GM12878 (cell line): ENCODE measurements around the gene SERINC5. TPM values are rescaled to one million over a fixed set of nuclear protein-coding genes. Genes with fewer than 3 reads are reported as not detected.

ENCODE experiments used
- ATAC-seq: fragments of 200-7000 bp; cut with Tn5 transposase; 3 replicates; pipeline ENCODE4 v1.9.1; 2020; ENCODE audit warnings: mild to moderate bottlenecking, moderate library complexity
- BruUV-seq: library from RNA; stranded (reverse); fragments of 400-500 nt; replicated peaks from 2 replicates; lab custom pipeline; 2021; lab: Mats Ljungman, UMichigan
- CTCF ChIA-PET: fragments of 300-600 bp; sonication (Branson Sonifier 250); formaldehyde crosslinking; extraction: SDS; loops from one replicate; lab custom pipeline; 2021; ENCODE audit warnings: inconsistent platforms; lab: Yijun Ruan, JAX
- POLR2A ChIA-PET: fragments of 350-600 bp; formaldehyde crosslinking; extraction: SDS; loops from one replicate; lab custom pipeline; 2021; ENCODE audit warnings: inconsistent platforms; lab: Charles Lee
- RAD21 ChIA-PET: fragments of 300-600 bp; sonication (Branson Sonifier 250); formaldehyde crosslinking; loops from one replicate; lab custom pipeline; 2023; ENCODE audit warnings: antibody characterized with exemption; ENCODE audit not compliant: unreplicated experiment; lab: Charles Lee
- SMC1A ChIA-PET: fragments of 300-600 bp; sonication (Branson Sonifier 250); formaldehyde crosslinking; loops from one replicate; lab custom pipeline; 2023; ENCODE audit not compliant: unreplicated experiment, uncharacterized antibody; lab: Charles Lee
- DNase-seq: peaks from one replicate; pipeline ENCODE4 v3.0.0-alpha.2; 2011; ENCODE audit warnings: low read depth, low spot score
- FAIRE-seq: peaks from 3 replicates; lab custom pipeline; 2011; peaks lifted over from hg19 to GRCh38; lab: Jason Lieb, UNC
- H2AFZ ChIP-seq: 2 replicates; pipeline ENCODE4 v1.6.0; 2011; ENCODE audit warnings: low read depth, low read length, control low read depth; ENCODE audit not compliant: control insufficient read depth
- H3K27ac ChIP-seq: 2 replicates; pipeline ENCODE4 v1.5.1; 2011; ENCODE audit warnings: control low read depth; ENCODE audit not compliant: control insufficient read depth, insufficient read depth
- H3K27me3 ChIP-seq, 2 experiments: replicated peaks in 1 of 2; 2 replicates each; pipeline versions ENCODE4 v1.6.0 to v1.6.1; 2011; ENCODE audit warnings: low read length in 1 of 2; ENCODE audit not compliant: control insufficient read depth in 2 of 2, insufficient read depth in 2 of 2
- H3K36me3 ChIP-seq, 2 experiments: 2 replicates each; pipeline ENCODE4 v1.5.1; 2011; ENCODE audit warnings: low read length in 1 of 2; ENCODE audit not compliant: control insufficient read depth in 2 of 2, insufficient read depth in 2 of 2
- H3K4me1 ChIP-seq: 2 replicates; pipeline ENCODE4 v1.6.1; 2011; ENCODE audit warnings: mild to moderate bottlenecking, low read length, moderate library complexity, mixed read lengths; ENCODE audit not compliant: control insufficient read depth, insufficient read depth
- H3K4me2 ChIP-seq: 2 replicates; pipeline ENCODE4 v1.6.0; 2011; ENCODE audit warnings: control low read depth; ENCODE audit not compliant: control insufficient read depth, insufficient read depth
- H3K4me3 ChIP-seq: fragments of 200-600 bp; sonication (generic); 2 replicates; pipeline ENCODE4 v1.5.1; 2016
- H3K79me2 ChIP-seq: 2 replicates; pipeline ENCODE4 v1.6.0; 2011; ENCODE audit warnings: low read length; ENCODE audit not compliant: control insufficient read depth, insufficient read depth
- H3K9ac ChIP-seq: 2 replicates; pipeline ENCODE4 v1.8.0; 2011; ENCODE audit warnings: low read length, control low read depth, mixed read lengths; ENCODE audit not compliant: control insufficient read depth, insufficient read depth
- H3K9me3 ChIP-seq: replicated peaks from 3 replicates; pipeline ENCODE4 v1.5.1; 2011; ENCODE audit warnings: mild to moderate bottlenecking, low read length; ENCODE audit not compliant: control insufficient read depth, insufficient read depth
- H4K20me1 ChIP-seq: 2 replicates; pipeline ENCODE4 v1.6.0; 2011; ENCODE audit not compliant: control insufficient read depth, insufficient read depth
- DPF2 ChIP-seq: fragments of 450-650 bp; IDR thresholded peaks from 2 replicates; pipeline ENCODE4 v1.6.1; 2017; ENCODE audit warnings: mild to moderate bottlenecking
- IKZF1 ChIP-seq: fragments of 450-650 bp; conservative IDR thresholded peaks from 2 replicates; pipeline ENCODE4 v1.6.1; 2017; ENCODE audit warnings: antibody characterized with exemption, mild to moderate bottlenecking
- NFIC ChIP-seq: IDR thresholded peaks from 2 replicates; pipeline ENCODE4 v1.6.1; 2012; ENCODE audit warnings: low read depth, mild to moderate bottlenecking, inconsistent platforms, low read length, moderate library complexity
- NRF1 ChIP-seq: conservative IDR thresholded peaks from 2 replicates; pipeline ENCODE4 v1.6.1; 2011; ENCODE audit warnings: mild to moderate bottlenecking, low read depth, low read length, improper control_type of control experiment
- POLR2AphosphoS2 ChIP-seq: IDR thresholded peaks from 2 replicates; pipeline ENCODE4 v1.6.1; 2011; ENCODE audit warnings: low read depth, mild to moderate bottlenecking, low read length, improper control_type of control experiment, moderate library complexity
- RB1 ChIP-seq: fragments of 450-650 bp; formaldehyde crosslinking; IDR thresholded peaks from 2 replicates; pipeline ENCODE4 v1.6.1; 2017; ENCODE audit warnings: mild to moderate bottlenecking, borderline replicate concordance
- RELB ChIP-seq: fragments of 450-650 bp; IDR thresholded peaks from 2 replicates; pipeline ENCODE4 v1.6.1; 2017; ENCODE audit warnings: low read depth, mild to moderate bottlenecking, moderate library complexity
- RUNX3 ChIP-seq: IDR thresholded peaks from 2 replicates; pipeline ENCODE4 v1.6.1; 2012; ENCODE audit warnings: low read length, inconsistent platforms
- SRF ChIP-seq, 2 experiments: IDR thresholded peaks; 2 replicates each; pipeline ENCODE4 v1.6.1; 2011; ENCODE audit warnings: low read depth in 2 of 2, low read length in 2 of 2, mild to moderate bottlenecking in 1 of 2, moderate library complexity in 1 of 2
- YY1 ChIP-seq: IDR thresholded peaks from 2 replicates; pipeline ENCODE4 v1.6.1; 2011; ENCODE audit warnings: low read depth, mild to moderate bottlenecking, low read length
- WGBS: methylation state at CpG from one replicate; pipeline ENCODE4 v1.1.6; 2016; ENCODE audit warnings: low lambda C conversion rate; ENCODE audit not compliant: insufficient replicate concordance, insufficient coverage; ENCODE audit errors: missing lambda C conversion rate; 5-methylcytosine and 5-hydroxymethylcytosine counted together
- in situ Hi-C: fragments of 300-500 bp; cut with MboI; formaldehyde crosslinking; loops from 9 replicates; pipeline ENCODE4 v1.14.3; 2018; ENCODE audit warnings: mixed read lengths
- intact Hi-C: fragments of 100-400 bp; cut with micrococcal nuclease; formaldehyde crosslinking; loops from one replicate; pipeline ENCODE4 v1.14.2; 2022; ENCODE audit not compliant: unreplicated experiment
- polyA plus RNA-seq, 11 experiments: library from polyadenylated mRNA; depleted of rRNA in 4 of 11; unstranded in 6 of 11; stranded (reverse) in 5 of 11; fragments of >200 nt; fragmentation: Nextera tagmentation in 4 of 11; fragmentation: Illumina TruSeq in 1 of 11; extraction: Ambion mirVana in 4 of 11; extraction: Trizol in 1 of 11; gene quantifications; 1 replicate in 1 of 11; 2 replicates in 10 of 11; pipeline versions ENCODE4 v1.2.1 to v1.2.3, GENCODE V29; 2011 to 2016; ENCODE audit warnings: inconsistent platforms in 2 of 11, missing spikeins in 2 of 11, low read depth in 1 of 11
- total RNA-seq, 4 experiments: library from RNA; depleted of rRNA in 3 of 4; stranded (reverse); fragments of >200 nt in 3 of 4; fragmentation: Illumina TruSeq in 1 of 4; extraction: Trizol in 1 of 4; gene quantifications; 2 replicates each; pipeline versions ENCODE4 v1.2.1 to v1.2.3, GENCODE V29; 2013 to 2021

Gene SERINC5
- total and polyA plus RNA-seq, 10 of the 15 experiments (the other 5 are each of a cell fraction or from before 2014, with no cell fraction given): 0.66 to 7.0 (median 2.8) TPM

- CTCF ChIA-PET: interaction anchor here (1.2 to 1.7 kb wide), 2 partner anchors 9 to 122 kb away, joined by 5 to 6 read pairs; no protein-coding TSS in a partner anchor
- Histone ChIP-seq H3K36me3 (no peaks in the 10 kb centered on the region), H3K4me2 (peak overlapping the region; percentile 11), H3K9ac (no peak overlapping the region; the same call in 1 of the 2 replicates), H3K27ac (peak overlapping the region; percentile 13), H3K79me2 (no peaks in the 10 kb centered on the region; the same call in none of the 2 replicates), H3K9me3 (peaks cover 4% of the 10 kb centered on the region; the same call in 2 of the 3 replicates), H3K4me3 (peak overlapping the region; percentile 2; the same call in 1 of the 2 replicates), H3K27me3 (no peaks in the 10 kb centered on the region), H3K4me1 (peaks cover 26% of the 10 kb centered on the region), H2AFZ (peak overlapping the region; percentile 81), H4K20me1 (no peaks in the 10 kb centered on the region)
- WGBS: 58% methylated on average over 2 of the region's 2 CpGs
- no peak for FAIRE-seq
- no TSS peak for BruUV-seq
- TF ChIP-seq RUNX3: peak; percentile 52; the same call in 1 of the 2 replicates
- TF ChIP-seq YY1: peak; percentile 60
- no peak for TF ChIP-seq IKZF1
- TF ChIP-seq SRF (IDR thresholded peaks at IDR 0.05; ENCODE audit: low read depth in 2 of 2, low read length in 2 of 2): no peak
- POLR2A ChIA-PET: interaction anchor here (2.9 to 7.1 kb wide), 2 partner anchors 8 to 10 kb away, joined by 18 to 93 read pairs; partner anchors contain the start of gene SERINC5
- RAD21 ChIA-PET: interaction anchor here (4.8 kb wide), 1 partner anchor 8 kb away, joined by 48 read pairs; the partner anchor contains the start of gene SERINC5
- no peak for DNase-seq
- ATAC-seq: peak; percentile 43
- SMC1A ChIA-PET: interaction anchor here (1.1 to 6.2 kb wide), 7 partner anchors 7 to 123 kb away, joined by 4 to 70 read pairs (median 8); partner anchors contain the start of gene SERINC5
- intact Hi-C loops: no loop called here
- in situ Hi-C loops: no loop called here
Measured at GRCh38 chr5:80248378-80248777, 7.5 kb downstream of the SERINC5 start.

- H3K9me3 ChIP-seq: peaks cover 12% of the 10 kb centered on the region
- H3K4me2 ChIP-seq: peak overlapping the region; percentile 12
- no peaks in the 10 kb centered on the region; the same call in none of the 2 replicates for H3K79me2 ChIP-seq
- H3K4me3 ChIP-seq: peak overlapping the region; percentile 14; the same call in 1 of the 2 replicates
- intact Hi-C loops (no loop called here), in situ Hi-C loops (no loop called here)
- 31% methylated on average over 6 of the region's 6 CpGs for WGBS
- H3K27me3 ChIP-seq: no peaks in the 10 kb centered on the region
- peak overlapping the region; percentile 42 for H3K27ac ChIP-seq
- no TSS peak for BruUV-seq
- ATAC-seq (peak; percentile 95), DNase-seq (peak; percentile 44), FAIRE-seq (no peak)
- RAD21 ChIA-PET: interaction anchor here (0.6 to 4.8 kb wide), 17 partner anchors 8 to 1590 kb away, joined by 3 to 48 read pairs (median 4); partner anchors contain the start of gene SERINC5
- POLR2A ChIA-PET: interaction anchor here (0.5 to 7.1 kb wide), 7 partner anchors 9 to 383 kb away, joined by 3 to 93 read pairs (median 8); partner anchors contain the start of gene SERINC5
- no peaks in the 10 kb centered on the region for H4K20me1 ChIP-seq
- H2AFZ ChIP-seq: peak overlapping the region; percentile 63
- CTCF ChIA-PET: interaction anchor here (0.7 to 2.1 kb wide), 5 partner anchors 8 to 121 kb away, joined by 3 to 11 read pairs (median 5); partner anchors contain the start of gene SERINC5
- H3K9ac ChIP-seq: no peak overlapping the region
- H3K36me3 ChIP-seq: no peaks in the 10 kb centered on the region
- SMC1A ChIA-PET: interaction anchor here (0.6 to 6.2 kb wide), 15 partner anchors 9 to 156 kb away, joined by 3 to 70 read pairs (median 6); partner anchors contain the start of gene SERINC5
- H3K4me1 ChIP-seq: peaks cover 26% of the 10 kb centered on the region
- TF ChIP-seq RB1 (0 out of 2 replicates have a peak, but pooled peaks have one; percentile 12), POLR2AphosphoS2 (no peak), RELB (no peak; the same call in 1 of the 2 replicates), DPF2 (peak; percentile 24; the same call in 1 of the 2 replicates), NRF1 (no peak), NFIC (no peak)
Measured at GRCh38 chr5:80246995-80247729, 8.7 kb downstream of the SERINC5 start.
